Measurements from ENCODE around the gene IL2RA. TPM values are rescaled to one million over a fixed set of nuclear protein-coding genes. Genes with fewer than 3 reads are reported as not detected.

Gene IL2RA
- total and polyA plus RNA-seq, 9 of the 15 experiments (the other 6 are each of a cell fraction or from before 2014, with no cell fraction given) = 0.95 TPM; not detected in 8

DNA sequence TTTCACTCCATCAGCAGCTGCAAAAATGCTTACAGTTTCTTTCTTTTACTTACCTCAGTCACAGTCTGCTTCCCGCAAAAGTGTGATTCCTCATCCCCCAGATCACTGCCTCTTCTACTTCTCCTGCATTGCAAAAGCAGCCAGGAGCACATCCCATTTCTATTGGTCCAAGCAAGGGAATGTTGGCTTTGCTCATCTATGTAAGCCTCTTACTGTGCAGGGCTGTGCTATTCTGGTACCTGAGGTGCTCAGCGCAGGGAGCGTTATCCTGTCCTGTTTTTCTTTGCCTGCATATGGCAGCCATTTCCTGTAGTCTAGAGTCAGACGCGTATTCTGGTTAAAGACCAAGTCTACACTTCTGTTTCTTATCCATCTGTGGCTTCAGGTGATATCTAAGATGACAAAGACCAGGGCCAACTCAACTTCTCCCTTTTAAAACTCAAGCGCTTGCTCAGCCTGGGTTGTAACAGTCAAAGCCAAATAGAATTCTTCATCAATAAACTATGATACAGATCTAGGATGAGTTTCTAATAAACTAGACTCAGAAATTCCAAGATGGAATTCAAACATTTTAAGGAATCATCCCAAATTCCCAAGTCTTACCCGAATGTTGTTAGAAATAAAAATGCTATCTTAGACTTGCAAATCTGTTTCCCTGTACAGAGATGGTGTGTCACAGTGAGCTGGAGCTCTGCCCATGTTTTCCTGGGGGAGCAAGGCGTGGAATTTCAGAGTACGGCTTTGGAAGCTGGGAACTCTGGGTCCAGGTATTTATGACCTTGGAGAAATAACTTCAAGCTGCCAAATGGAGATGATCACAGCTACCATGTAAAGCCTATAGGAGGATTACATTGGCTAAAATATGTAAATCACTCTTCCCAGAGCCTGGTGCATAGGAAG is 20.6 kb upstream of the IL2RA start:
- intact Hi-C loops (cut with micrococcal nuclease) (loop anchor here (10.0 kb wide), 1 partner anchor 68 kb away; no protein-coding TSS in a partner anchor), in situ Hi-C loops (cut with MboI) (no loop called here)
- no peak for ATAC-seq
- no peaks in the 10 kb centered on the region for H3K9me1 ChIP-seq (ENCODE audit: control insufficient read depth, insufficient read depth, low read length)
- no peak for DNase-seq (ENCODE audit: extremely low read depth in 1 of 4, low spot score in 3 of 4)
- CTCF ChIA-PET (ENCODE audit: low intra/inter-chr PET ratio) = interaction anchor here (0.7 kb wide), 1 partner anchor 134 kb away, joined by 6 read pairs; no protein-coding TSS in a partner anchor
- no peaks in the 10 kb centered on the region for H3K36me3 ChIP-seq (ENCODE audit: control insufficient read depth, insufficient read depth, low read length)
- no peak overlapping the region for H3K4me2 ChIP-seq (ENCODE audit: insufficient read depth, low read length)
- H4K20me1 ChIP-seq (replicated peaks; ENCODE audit: control insufficient read depth, insufficient read depth, low read length) = no peaks in the 10 kb centered on the region
- no peaks in the 10 kb centered on the region for H3K9me3 ChIP-seq (replicated peaks; ENCODE audit: control insufficient read depth, insufficient read depth, low read depth, low read length)
- no peak overlapping the region for H3K4me3 ChIP-seq
- H3K9ac ChIP-seq (ENCODE audit: insufficient read depth in 1 of 2, low read depth in 2 of 2, low read length in 2 of 2) = no peak overlapping the region
- BruUV-seq (replicated peaks) = no TSS peak
- peaks cover 22 to 27% of the 10 kb centered on the region in 2 experiments; a peak in 4 of 5 replicates for H3K27me3 ChIP-seq (ENCODE audit: control insufficient read depth in 2 of 2, insufficient read depth in 2 of 2, low read length in 2 of 2)
- peaks cover 4 to 8% of the 10 kb centered on the region in 2 experiments; a peak in 3 of 5 replicates for H3K4me1 ChIP-seq (replicated peaks in 1 of 2; ENCODE audit: control insufficient read depth in 2 of 2, insufficient read depth in 2 of 2, low read length in 2 of 2)
- POLR2A ChIA-PET = interaction anchor here (1.4 kb wide), 1 partner anchor 9 kb away, joined by 4 read pairs; no protein-coding TSS in a partner anchor
- no peak for TF ChIP-seq AFF4 (CRISPR knock-in tag; IDR thresholded peaks at IDR 0.05)
- 13% methylated on average over 9 of the region's 9 CpGs for WGBS (ENCODE audit: insufficient coverage, low coverage, missing lambda C conversion rate)
- no peak overlapping the region for H2AFZ ChIP-seq (ENCODE audit: low read depth, low read length)
- FAIRE-seq = no peak
- no peaks in the 10 kb centered on the region for H3K79me2 ChIP-seq (ENCODE audit: control insufficient read depth, insufficient read depth, low read length)
- H3K27ac ChIP-seq (ENCODE audit: extremely low read depth, low read depth, low read length) = no peak overlapping the region; the same call in 2 of the 3 replicates
